Stimulated activated CD4-positive, alpha-beta T cell treated with anti-CD3 and anti-CD28 coated beads, Interleukin-12 subunit alpha, Interleukin-12 subunit beta, amount 100 ng/mL, for 24 hours (primary cell): ENCODE measurements around the gene PIP5K1A.
A peak's percentile ranks its signal among the peaks of the same experiment; 100 is the strongest.
"Not testable (repeated sequence)": the region's sequence is repeated elsewhere in the genome, so short reads cannot be mapped to it uniquely, and the experiment has no call there.

Experiments
- DNase-seq, 2 experiments: peaks; one replicate each; pipeline ENCODE4 v3.0.0-alpha.2; 2020; ENCODE audit warnings: low read depth in 2 of 2

PIP5K1A gene

DNA sequence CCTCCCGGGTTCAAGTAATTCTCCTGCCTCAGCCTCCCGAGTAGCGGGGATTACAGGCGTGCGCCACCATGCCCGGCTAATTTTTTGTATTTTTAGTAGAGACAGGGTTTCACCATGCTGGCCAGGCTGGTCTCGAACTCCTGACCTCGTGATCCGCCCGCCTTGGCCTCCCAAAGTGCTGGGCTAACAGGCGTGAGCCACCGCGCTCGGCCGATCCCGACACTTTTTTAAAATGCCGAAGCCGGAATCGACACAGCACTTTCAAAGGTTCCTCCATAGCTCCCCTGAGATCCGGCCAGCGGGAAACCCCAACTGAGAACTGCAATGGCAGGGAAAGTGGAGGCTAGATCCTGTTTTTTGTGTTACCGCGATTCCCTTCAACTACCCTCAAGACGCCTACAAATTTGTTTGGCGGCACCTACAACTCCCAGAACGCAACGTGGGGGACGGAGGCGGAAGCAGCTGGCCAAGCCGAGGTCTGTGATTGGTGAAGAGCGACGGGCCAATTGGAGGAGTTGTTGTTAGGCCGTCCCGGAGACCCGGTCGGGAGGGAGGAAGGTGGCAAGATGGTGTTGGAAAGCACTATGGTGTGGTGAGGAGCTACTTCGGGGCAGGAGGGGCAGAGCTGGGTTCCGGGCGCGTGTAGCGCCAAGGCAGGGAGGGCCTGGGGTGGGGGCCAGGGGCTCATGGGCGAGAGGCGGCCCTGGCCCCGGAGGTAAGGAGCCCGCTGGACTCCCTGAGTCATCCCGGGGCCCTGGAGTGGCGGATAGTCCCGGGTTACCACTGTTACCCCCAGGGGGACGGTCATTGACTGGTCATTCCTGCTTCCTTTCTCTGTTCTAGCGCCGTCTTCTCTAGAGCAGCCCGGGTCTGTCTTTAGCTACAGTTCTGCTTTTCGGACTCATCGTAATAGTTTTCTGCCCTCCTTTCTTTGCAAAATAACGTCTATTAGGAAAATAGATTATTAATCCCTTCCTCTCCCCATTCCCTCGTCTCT, 56.2 kb downstream of the PIP5K1A start, which contains the start of gene PSMD4:
PSMD4 (plus strand) TSS at position 518 of the 997 bp plus-strand sequence; CDS start at position 567, 49 bp downstream.
- DNase-seq = peak; percentile 89 to 90

DNA sequence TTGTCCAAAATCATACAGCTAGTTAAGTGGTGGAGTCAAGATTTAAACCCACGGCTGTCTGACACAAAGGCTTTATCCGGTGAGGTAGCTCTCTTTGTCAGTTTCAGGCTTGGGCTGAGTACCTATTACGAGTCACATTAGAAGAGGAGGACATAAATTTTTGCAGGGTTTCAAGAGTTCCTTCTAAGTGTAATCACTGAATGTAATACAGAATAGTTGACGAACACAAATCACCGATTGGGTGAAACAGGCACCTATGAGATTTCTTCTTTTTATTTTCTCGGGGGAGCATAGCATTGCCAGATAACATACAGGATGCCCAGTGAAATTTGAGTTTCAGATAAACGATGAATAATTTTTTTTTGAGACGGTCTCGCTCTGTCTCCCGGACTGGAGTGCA, 57.0 kb downstream of the PIP5K1A start:
- DNase-seq = no peak

DNA sequence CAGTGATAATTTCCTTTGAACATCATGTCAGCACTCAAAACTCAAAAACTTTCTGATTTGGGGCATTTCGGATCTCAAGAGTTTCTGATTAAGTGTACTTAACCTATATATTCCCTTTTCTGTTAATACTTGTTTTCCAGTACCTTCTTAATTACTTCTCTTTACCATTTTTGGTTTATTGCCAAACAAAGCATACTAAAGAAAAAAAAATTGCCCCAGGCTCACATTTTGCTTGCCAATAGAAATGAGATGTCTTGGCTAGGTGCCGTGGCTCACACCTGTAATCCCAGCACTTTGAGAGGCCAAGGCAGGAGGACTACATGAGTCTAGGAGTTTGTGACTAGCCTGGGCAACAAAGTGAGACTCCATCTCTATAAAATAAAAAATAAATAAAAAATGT, 61.0 kb downstream of the PIP5K1A start:
- no peak for DNase-seq

DNA sequence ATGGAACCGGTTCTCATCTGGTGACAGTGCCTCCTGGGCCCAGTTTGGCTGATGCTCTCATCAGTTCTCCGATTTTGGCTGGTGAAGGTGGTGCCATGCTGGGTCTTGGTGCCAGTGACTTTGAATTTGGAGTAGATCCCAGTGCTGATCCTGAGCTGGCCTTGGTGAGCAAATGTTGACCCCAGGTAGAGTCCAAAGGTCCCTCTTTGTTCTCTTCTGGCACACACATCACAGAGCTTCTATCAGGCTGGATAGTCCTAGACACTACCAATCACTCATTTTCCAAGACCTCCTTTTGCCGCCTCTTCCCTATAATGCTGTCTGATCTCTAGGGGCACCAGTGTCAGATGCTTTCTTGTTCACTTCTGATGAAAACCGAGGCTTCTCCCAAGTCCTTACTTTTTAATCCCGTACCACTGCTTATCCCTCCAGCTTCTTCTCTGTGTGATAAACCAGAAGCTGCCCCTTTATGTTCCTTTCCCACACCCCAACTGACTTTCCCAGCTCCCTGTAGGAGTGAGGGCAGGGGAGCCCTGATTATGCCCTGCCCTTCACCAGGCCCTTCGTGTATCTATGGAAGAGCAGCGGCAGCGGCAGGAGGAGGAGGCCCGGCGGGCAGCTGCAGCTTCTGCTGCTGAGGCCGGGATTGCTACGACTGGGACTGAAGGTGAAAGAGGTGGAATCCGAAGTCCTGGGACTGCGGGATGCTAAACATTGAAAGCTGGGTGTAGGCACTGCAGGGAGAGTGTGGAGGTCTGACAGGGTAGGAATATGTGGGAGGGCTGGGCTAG, 67.3 kb downstream of the PIP5K1A start:
- no peak for DNase-seq

DNA sequence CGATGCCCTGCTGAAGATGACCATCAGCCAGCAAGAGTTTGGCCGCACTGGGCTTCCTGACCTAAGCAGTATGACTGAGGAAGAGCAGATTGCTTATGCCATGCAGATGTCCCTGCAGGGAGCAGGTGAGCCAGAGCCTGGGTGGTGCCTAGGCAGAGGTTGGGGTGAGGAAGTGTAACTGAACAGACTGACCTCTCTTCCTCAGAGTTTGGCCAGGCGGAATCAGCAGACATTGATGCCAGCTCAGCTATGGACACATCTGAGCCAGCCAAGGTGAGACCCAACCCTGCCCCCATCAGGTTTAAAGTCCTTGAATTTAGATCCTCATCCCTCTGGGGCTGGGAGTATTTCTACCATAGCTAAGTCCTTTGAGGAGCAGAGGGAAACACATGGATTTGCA, 68.0 kb downstream of the PIP5K1A start:
- no peak for DNase-seq

DNA sequence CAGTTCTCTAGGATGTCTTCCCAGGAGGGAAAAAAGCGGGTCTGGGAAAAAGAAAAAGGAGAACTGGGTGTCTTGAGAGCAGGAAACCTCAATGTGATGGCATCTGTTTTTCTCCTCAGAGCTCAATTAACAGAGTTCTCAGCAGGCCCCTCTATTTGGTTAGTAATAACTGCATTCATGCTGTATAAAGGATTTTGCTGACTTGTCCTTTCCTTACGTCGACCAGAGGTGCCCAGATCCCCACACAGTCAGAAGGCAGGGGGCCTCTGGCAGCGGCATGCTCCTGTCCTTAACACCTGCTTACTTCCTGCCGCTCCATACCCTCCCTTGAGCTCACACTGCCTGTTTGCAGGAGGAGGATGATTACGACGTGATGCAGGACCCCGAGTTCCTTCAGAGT, 68.5 kb downstream of the PIP5K1A start:
- no peak for DNase-seq

GRCh38 chr1:151267760-151268159, 69.4 kb downstream of the PIP5K1A start:
- DNase-seq = no peak

DNA sequence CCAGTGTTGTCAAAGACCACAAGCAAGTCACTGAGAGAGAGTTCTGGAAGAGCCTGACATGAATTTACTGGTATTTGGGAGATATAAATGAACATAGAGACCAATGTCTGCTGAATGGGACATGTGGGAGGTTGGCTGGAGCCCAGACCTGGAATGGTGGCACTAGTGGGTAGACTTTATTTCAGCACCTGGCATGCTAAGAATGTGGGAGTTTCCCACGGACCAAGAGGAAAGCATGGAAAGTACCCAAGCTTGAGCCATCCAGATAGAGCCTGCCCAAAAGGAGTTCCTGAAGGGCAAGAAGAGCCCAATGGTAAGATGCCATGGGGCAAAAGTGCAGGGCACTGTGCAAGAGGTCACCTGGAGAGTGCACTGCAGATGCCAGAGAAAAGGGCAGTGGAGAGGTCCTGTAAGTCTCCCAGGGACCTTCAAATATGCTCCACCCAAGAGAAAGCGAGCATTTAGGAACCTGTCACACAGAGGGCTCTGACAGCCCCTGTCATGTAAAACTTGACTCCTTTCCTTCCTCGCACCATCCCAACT, 75.6 kb downstream of the PIP5K1A start:
- DNase-seq = no peak

GRCh38 chr1:151275341-151275740, 77.0 kb downstream of the PIP5K1A start:
- DNase-seq = not testable (repeated sequence)

- no peak for DNase-seq
Measured at GRCh38 chr1:151277249-151277648, 78.9 kb downstream of the PIP5K1A start.

DNA sequence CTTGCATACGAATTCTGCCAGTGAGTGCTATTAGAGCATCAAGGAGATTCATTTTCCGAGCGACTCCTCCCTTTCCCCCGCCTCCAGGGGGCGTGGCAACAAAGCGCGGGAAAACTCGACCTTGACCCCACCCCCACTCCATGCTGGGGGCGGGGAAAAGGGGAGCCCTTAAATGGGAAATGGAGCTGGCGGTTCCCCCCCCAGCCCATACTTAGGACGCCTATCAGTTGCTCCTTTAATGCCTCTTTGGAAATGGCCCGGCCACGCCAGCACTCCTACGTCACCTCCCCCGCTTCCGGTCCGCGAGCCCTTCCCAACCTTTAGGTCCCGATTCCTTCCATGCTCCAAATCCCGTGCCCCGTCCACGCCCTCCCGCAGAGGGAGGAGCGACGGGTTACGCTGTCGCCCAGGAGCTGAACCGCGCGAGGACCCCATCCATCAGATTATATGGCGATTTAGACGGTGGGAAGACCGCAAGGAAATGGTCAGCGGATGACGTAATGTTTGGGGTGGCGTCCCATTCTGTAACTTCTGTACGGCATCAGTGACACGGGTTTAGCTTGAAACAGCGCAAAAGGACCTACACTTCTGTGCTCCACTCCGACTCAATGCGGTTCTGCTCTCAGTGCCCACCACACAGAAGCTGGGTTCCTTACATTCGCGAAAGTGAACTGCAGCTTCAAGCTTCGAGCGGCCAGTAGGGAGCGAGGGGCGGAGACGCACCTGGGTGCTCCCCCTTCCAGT, 83.0 kb downstream of the PIP5K1A start:
- peak; percentile 93 to 95 for DNase-seq

DNA sequence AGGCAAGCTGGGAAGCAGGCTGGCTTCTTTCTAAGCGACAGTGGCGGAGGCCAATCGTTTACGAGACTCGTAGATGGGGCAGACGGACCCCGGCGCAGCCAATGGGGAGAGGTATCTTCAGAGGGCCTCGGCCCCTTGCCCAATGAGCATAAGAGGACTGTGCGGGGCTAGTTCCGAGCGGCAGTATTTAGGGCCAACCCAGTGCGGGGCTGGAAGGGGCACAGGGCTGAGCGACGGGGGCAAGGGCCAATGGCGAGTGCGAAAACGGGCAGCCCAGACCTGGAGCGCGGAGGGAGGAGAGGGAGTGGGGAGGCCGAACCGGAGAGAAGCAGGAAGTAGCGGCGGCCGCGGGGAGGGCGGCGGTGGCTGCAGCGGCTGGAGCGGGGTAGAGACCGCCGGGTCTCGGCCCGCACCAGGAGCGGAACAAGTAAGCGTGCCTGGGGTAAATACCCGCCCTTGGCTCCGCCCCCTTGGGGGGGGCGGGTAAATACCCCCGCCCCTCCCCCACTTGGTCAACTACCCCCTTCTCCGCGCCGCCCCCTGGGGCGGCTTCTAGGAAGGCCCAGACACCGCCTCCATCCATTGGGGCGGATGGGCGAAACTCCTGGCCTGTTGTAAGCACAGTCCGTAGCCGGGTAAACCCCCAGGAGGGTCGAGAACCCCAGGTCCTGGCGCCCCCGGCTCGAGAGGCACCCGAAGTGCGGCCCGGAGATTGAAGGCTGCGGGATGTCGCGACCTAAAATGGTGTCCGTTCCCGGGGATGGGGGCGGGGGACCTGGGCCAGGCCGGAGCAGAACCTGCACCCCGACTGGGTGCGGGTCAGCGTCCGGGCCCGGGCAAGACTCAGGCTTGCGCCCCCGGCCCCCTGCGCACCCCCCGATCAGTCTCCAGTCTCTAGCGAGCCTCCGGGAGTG, 83.9 kb downstream of the PIP5K1A start, which contains the start of gene ZNF687:
ZNF687 (plus strand) TSS at position 331 of the 914 bp plus-strand sequence. CDS start 3,993 bp downstream, outside the sequence.
- peak; percentile 94 to 98 for DNase-seq

GRCh38 chr1:151282883-151283725, 84.8 kb downstream of the PIP5K1A start:
- no peak for DNase-seq

DNA sequence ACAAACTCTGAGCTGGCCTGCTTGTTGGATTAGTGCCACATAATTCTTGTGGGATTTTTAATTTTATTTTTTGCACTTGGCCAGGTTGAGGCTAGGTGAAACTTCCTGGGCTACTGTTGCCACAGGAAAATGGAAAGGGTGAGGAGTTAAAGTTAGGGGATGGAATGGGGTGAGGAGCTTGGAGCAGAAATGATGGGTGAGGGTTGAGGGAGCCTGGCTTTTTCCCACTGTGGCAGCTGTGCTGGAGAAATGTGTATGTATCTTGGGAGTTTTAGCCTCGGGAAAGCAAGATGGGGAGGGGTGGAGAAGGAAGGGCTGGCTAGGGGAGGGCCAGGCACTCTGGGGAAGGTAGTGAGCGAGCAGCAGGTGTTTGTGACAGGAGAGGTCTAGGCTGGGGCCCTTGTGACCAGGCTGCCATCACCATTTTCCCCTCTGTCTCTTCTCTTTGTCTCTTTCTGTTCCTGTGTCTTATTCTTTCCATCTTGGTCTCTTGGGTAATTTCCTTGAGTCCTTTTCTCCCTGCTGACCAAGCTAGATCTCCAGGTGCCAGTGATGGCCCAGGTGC, 85.7 kb downstream of the PIP5K1A start:
- DNase-seq = no peak

DNA sequence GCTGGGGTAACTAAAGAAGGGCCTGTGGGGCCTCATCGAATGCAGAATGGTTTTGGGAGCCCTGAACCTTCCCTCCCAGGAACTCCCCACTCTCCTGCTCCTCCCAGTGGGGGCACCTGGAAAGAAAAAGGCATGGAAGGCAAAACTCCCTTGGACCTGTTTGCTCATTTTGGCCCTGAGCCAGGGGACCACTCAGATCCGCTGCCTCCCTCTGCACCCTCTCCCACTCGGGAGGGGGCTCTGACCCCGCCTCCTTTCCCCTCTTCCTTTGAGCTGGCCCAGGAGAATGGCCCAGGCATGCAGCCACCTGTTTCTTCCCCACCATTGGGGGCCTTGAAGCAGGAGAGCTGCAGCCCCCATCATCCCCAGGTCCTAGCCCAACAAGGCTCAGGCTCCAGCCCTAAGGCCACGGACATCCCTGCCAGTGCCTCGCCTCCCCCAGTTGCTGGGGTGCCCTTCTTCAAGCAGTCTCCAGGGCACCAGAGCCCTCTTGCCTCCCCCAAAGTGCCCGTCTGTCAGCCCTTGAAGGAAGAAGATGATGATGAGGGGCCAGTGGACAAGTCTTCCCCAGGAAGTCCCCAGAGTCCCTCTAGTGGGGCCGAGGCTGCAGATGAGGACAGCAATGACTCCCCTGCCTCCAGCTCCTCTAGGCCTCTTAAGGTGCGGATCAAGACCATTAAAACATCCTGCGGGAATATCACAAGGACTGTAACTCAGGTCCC, 88.4 kb downstream of the PIP5K1A start:
- DNase-seq = no peak

- no peak for DNase-seq
Measured at GRCh38 chr1:151287341-151287699, 89.0 kb downstream of the PIP5K1A start.

- DNase-seq = no peak
Measured at GRCh38 chr1:151287767-151288500, 89.6 kb downstream of the PIP5K1A start.

DNA sequence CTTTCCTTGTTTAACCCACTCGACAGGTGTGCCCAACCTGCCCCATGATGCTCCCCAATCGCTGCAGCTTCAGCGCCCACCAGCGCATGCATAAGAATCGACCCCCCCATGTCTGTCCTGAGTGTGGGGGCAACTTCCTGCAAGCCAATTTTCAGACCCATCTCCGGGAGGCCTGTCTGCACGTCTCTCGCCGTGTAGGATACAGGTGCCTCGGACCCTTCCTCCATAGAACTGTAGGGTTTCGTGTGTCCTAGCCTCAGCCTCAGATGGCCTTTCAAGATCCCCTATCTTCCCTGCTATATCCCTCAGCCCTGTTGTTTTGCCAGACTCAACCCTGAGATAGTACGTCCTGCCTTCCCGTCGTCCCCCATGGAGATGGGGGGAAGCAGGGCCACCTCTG, 90.2 kb downstream of the PIP5K1A start:
- DNase-seq = no peak
